ENCODE results near the gene PACS2. TPM values are rescaled to one million over a fixed set of nuclear protein-coding genes. Genes with fewer than 3 reads are reported as not detected.

Gene PACS2
- total RNA-seq, 1 experiment from 2014 or later = 62.0 TPM

- no peaks in the 10 kb centered on the region for H4K20me1 ChIP-seq (ENCODE audit: low read length)
- no peak overlapping the region for H2AFZ ChIP-seq (ENCODE audit: low read length)
- CTCF ChIA-PET = no interaction called here
- no peaks in the 10 kb centered on the region for H3K9me3 ChIP-seq (ENCODE audit: low read length)
- H3K27me3 ChIP-seq (ENCODE audit: low read length) = no peaks in the 10 kb centered on the region
- H3K4me1 ChIP-seq (ENCODE audit: insufficient read depth, low read length) = no peaks in the 10 kb centered on the region
- BruUV-seq (replicated peaks) = no TSS peak
- no peak overlapping the region for H3K4me2 ChIP-seq (ENCODE audit: low read length)
- no peak overlapping the region for H3K9ac ChIP-seq (ENCODE audit: low read length)
- ATAC-seq (no peak), DNase-seq (no peak)
- intact Hi-C loops (cut with micrococcal nuclease) = no loop called here
- no peaks in the 10 kb centered on the region for H3F3A ChIP-seq (ENCODE audit: low read length, unreplicated experiment)
- no peaks in the 10 kb centered on the region for H3K36me3 ChIP-seq (ENCODE audit: low read depth, low read length)
- H3K4me3 ChIP-seq (ENCODE audit: low read length) = no peak overlapping the region
- POLR2A ChIA-PET (ENCODE audit: unreplicated experiment) = no interaction called here
- no peak overlapping the region for H3K27ac ChIP-seq (ENCODE audit: low read length)
- no peaks in the 10 kb centered on the region for H3K9me2 ChIP-seq (replicated peaks; ENCODE audit: low read length)
- TF ChIP-seq, protein P1, sequence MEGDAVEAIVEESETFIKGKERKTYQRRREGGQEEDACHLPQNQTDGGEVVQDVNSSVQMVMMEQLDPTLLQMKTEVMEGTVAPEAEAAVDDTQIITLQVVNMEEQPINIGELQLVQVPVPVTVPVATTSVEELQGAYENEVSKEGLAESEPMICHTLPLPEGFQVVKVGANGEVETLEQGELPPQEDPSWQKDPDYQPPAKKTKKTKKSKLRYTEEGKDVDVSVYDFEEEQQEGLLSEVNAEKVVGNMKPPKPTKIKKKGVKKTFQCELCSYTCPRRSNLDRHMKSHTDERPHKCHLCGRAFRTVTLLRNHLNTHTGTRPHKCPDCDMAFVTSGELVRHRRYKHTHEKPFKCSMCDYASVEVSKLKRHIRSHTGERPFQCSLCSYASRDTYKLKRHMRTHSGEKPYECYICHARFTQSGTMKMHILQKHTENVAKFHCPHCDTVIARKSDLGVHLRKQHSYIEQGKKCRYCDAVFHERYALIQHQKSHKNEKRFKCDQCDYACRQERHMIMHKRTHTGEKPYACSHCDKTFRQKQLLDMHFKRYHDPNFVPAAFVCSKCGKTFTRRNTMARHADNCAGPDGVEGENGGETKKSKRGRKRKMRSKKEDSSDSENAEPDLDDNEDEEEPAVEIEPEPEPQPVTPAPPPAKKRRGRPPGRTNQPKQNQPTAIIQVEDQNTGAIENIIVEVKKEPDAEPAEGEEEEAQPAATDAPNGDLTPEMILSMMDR (conservative IDR thresholded peaks at IDR 0.05; ENCODE audit: low read depth, low read length) = no peak
- TF ChIP-seq EZH2phosphoT487 (IDR thresholded peaks at IDR 0.05; ENCODE audit: borderline replicate concordance, low read length) (no peak), EZH2 (IDR thresholded peaks at IDR 0.05; ENCODE audit: low read length, unreplicated experiment) (no peak)
- peaks cover 25% of the 10 kb centered on the region; the same call in 1 of the 2 replicates for H3K79me2 ChIP-seq (ENCODE audit: low read length)
These were observed 22.1 kb downstream of the PACS2 start for GRCh38 chr14:105336477-105337287.

GRCh38 chr14:105337433-105337832 is 22.9 kb downstream of the PACS2 start:
- H3F3A ChIP-seq (ENCODE audit: low read length, unreplicated experiment) = no peaks in the 10 kb centered on the region
- no peak overlapping the region for H3K27ac ChIP-seq (ENCODE audit: low read length)
- H3K4me1 ChIP-seq (ENCODE audit: insufficient read depth, low read length) = no peaks in the 10 kb centered on the region
- ChIA-PET CTCF (no interaction called here), POLR2A (ENCODE audit: unreplicated experiment) (no interaction called here)
- H3K4me2 ChIP-seq (ENCODE audit: low read length) = no peak overlapping the region
- no peaks in the 10 kb centered on the region for H3K9me2 ChIP-seq (replicated peaks; ENCODE audit: low read length)
- intact Hi-C loops (cut with micrococcal nuclease) = no loop called here
- no peaks in the 10 kb centered on the region for H3K36me3 ChIP-seq (ENCODE audit: low read depth, low read length)
- DNase-seq (no peak), ATAC-seq (no peak)
- H3K9me3 ChIP-seq (ENCODE audit: low read length) = no peaks in the 10 kb centered on the region
- no peak for TF ChIP-seq EZH2phosphoT487 (IDR thresholded peaks at IDR 0.05; ENCODE audit: borderline replicate concordance, low read length)
- TF ChIP-seq, protein P1 (conservative IDR thresholded peaks at IDR 0.05; ENCODE audit: low read depth, low read length) = no peak
- H3K79me2 ChIP-seq (ENCODE audit: low read length) = peaks cover 17% of the 10 kb centered on the region; the same call in 1 of the 2 replicates
- H4K20me1 ChIP-seq (ENCODE audit: low read length) = no peaks in the 10 kb centered on the region
- H3K4me3 ChIP-seq (ENCODE audit: low read length) = no peak overlapping the region
- no TSS peak for BruUV-seq (replicated peaks)
- no peak overlapping the region for H2AFZ ChIP-seq (ENCODE audit: low read length)
- no peak overlapping the region for H3K9ac ChIP-seq (ENCODE audit: low read length)
- H3K27me3 ChIP-seq (ENCODE audit: low read length) = no peaks in the 10 kb centered on the region

DNA sequence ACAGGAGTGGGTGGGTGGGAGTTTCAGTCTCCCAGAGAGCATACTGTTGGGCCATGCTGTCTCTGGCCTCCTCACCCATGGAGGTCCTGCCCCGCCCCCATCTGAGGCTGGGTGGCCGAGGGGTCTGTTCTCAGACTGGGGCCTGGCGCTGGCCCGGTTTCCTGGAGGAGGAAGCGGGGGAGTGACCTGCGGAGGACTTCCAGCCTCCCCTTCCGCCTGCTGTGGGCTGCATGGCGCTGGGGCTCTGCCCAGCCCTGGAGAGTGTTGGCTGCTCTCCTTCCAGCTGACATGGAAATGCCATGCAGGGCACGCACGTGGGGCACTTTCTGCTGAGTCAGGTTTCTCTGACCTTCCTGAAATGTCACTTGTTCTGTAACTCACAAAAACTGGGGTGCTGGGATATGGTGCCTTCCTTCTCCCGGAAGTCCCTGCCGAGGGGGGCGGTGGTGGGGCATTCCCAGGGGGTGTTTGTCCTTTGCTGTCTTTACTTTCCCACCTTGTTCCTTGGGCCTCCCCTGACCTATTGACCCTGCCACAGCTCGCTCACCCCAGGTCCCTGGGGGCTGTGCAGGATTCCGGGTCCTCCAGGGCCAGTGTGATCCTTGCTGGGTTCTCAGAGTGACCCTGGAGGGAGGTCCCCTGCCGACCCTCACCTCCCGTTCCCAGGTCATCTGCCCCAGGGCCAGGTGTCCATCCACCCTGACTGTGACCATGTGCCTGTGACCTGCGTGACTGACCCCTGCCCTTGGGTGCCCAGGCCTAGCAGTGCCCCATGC is 23.6 kb downstream of the PACS2 start:
- TF ChIP-seq EZH2 (IDR thresholded peaks at IDR 0.05; ENCODE audit: low read length, unreplicated experiment) (no peak), EZH2phosphoT487 (IDR thresholded peaks at IDR 0.05; ENCODE audit: borderline replicate concordance, low read length) (no peak)
- TF ChIP-seq, protein P1 (conservative IDR thresholded peaks at IDR 0.05; ENCODE audit: low read depth, low read length) = no peak
- Histone ChIP-seq H3K9ac (ENCODE audit: low read length) (no peak overlapping the region), H2AFZ (ENCODE audit: low read length) (no peak overlapping the region), H3K9me2 (replicated peaks; ENCODE audit: low read length) (no peaks in the 10 kb centered on the region), H3F3A (ENCODE audit: low read length, unreplicated experiment) (no peaks in the 10 kb centered on the region), H3K36me3 (ENCODE audit: low read depth, low read length) (no peaks in the 10 kb centered on the region), H3K4me2 (ENCODE audit: low read length) (no peak overlapping the region), H3K27me3 (ENCODE audit: low read length) (no peaks in the 10 kb centered on the region), H4K20me1 (ENCODE audit: low read length) (no peaks in the 10 kb centered on the region), H3K27ac (ENCODE audit: low read length) (no peak overlapping the region), H3K4me1 (ENCODE audit: insufficient read depth, low read length) (no peaks in the 10 kb centered on the region), H3K4me3 (ENCODE audit: low read length) (no peak overlapping the region), H3K9me3 (ENCODE audit: low read length) (no peaks in the 10 kb centered on the region), H3K79me2 (ENCODE audit: low read length) (peaks cover 16% of the 10 kb centered on the region; the same call in 1 of the 2 replicates)
- ChIA-PET CTCF (no interaction called here), POLR2A (ENCODE audit: unreplicated experiment) (no interaction called here)
- no peak for ATAC-seq
- BruUV-seq (replicated peaks) = no TSS peak
- DNase-seq = no peak
- intact Hi-C loops (cut with micrococcal nuclease) = no loop called here
